BJ (cell line): ENCODE results near the gene SIRPD. TPM values are rescaled to one million over a fixed set of nuclear protein-coding genes. Genes with fewer than 3 reads are reported as not detected.

Experiments
- CTCF ChIA-PET: fragments of 350-600 bp; formaldehyde crosslinking; extraction: SDS; loops from one replicate; lab custom pipeline; 2021; ENCODE audit warnings: antibody characterized with exemption, inconsistent platforms; lab: Yijun Ruan, JAX
- POLR2A ChIA-PET: fragments of 300-600 bp; sonication (Branson Sonifier 250); formaldehyde crosslinking; extraction: SDS; loops from one replicate; lab custom pipeline; 2021; ENCODE audit warnings: antibody characterized with exemption; lab: Charles Lee
- DNase-seq: peaks from one replicate; pipeline ENCODE4 v3.0.0-alpha.2; 2011; ENCODE audit warnings: low read depth
- H3K27me3 ChIP-seq: 2 replicates; pipeline ENCODE4 v1.6.0; 2011; ENCODE audit warnings: low read length; ENCODE audit not compliant: control insufficient read depth, insufficient read depth
- H3K36me3 ChIP-seq: 2 replicates; pipeline ENCODE4 v1.5.1; 2011; ENCODE audit warnings: low read length; ENCODE audit not compliant: control insufficient read depth, insufficient read depth
- H3K4me3 ChIP-seq: 2 replicates; pipeline ENCODE4 v1.5.1; 2011; ENCODE audit warnings: low read depth, mild to moderate bottlenecking, control low read depth, low read length
- polyA plus RNA-seq: library from polyadenylated mRNA; depleted of rRNA; stranded (reverse); fragments of >200 nt; gene quantifications from 2 replicates; pipeline ENCODE4 v1.2.3, GENCODE V29; 2011; rRNA removed
- small RNA-seq: library from RNA; depleted of rRNA; stranded (forward); fragments of <200 nt; gene quantifications from one replicate; pipeline ENCODE3, GENCODE V24; 2012; ENCODE audit warnings: low replicate concordance, low read depth; ENCODE audit not compliant: insufficient read length
- TF ChIP-seq, protein P1 (sequence below): IDR thresholded peaks from 2 replicates; pipeline ENCODE4 v1.5.1; 2011; ENCODE audit warnings: low read depth, mild to moderate bottlenecking, control low read depth, inconsistent platforms, low read length, moderate library complexity; ENCODE audit not compliant: insufficient read depth

The SIRPD gene
- polyA plus RNA-seq, 1 experiment = not detected

DNA sequence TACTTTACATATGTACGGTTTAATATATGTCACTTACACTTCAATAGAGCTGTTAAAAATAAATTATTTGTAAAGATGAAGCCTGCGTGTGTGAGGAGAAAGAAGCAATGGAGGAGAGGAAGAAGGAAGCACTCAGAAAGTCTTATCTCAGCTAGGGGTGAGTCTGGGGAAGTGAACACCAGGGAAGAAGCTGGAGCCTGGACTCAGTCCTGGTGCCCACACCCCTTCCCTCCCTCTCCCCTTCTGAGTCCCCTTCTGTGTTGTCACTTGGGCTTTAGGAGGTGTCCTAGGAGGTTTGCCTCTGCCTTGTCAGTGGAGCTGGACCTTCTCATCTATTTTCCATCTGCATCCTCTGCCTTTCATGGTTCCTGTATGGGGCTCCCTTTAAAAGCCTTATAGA, 68.2 kb downstream of the SIRPD start:
- Histone ChIP-seq H3K27me3 (peaks cover 11% of the 10 kb centered on the region), H3K4me3 (no peak overlapping the region), H3K36me3 (no peaks in the 10 kb centered on the region)
- CTCF ChIA-PET = interaction anchor here (2.1 kb wide), 1 partner anchor 15 kb away, joined by 9 read pairs; no protein-coding TSS in a partner anchor
- TF ChIP-seq, protein P1, sequence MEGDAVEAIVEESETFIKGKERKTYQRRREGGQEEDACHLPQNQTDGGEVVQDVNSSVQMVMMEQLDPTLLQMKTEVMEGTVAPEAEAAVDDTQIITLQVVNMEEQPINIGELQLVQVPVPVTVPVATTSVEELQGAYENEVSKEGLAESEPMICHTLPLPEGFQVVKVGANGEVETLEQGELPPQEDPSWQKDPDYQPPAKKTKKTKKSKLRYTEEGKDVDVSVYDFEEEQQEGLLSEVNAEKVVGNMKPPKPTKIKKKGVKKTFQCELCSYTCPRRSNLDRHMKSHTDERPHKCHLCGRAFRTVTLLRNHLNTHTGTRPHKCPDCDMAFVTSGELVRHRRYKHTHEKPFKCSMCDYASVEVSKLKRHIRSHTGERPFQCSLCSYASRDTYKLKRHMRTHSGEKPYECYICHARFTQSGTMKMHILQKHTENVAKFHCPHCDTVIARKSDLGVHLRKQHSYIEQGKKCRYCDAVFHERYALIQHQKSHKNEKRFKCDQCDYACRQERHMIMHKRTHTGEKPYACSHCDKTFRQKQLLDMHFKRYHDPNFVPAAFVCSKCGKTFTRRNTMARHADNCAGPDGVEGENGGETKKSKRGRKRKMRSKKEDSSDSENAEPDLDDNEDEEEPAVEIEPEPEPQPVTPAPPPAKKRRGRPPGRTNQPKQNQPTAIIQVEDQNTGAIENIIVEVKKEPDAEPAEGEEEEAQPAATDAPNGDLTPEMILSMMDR = no peak
- DNase-seq = no peak
- POLR2A ChIA-PET = no interaction called here

DNA sequence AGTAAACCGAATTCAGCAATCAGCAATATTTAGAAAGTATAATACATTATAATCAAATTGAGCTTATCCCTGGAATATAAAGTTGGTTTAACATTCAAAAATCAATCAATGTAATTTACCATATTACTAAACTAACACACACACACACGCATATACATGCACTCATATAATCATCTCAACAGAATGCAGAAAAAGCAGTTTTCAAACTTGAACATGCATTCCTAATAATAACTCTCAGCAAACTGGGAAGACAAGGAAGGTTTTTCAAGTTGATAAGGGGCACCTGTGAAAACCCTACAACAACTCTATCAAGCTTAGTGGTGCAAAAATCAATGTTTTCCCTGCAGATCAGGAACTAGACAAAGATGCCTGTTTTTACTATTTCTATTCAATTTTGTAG, 70.9 kb downstream of the SIRPD start:
- no peak for DNase-seq
- Histone ChIP-seq H3K36me3 (no peaks in the 10 kb centered on the region), H3K4me3 (no peak overlapping the region), H3K27me3 (peaks cover 4% of the 10 kb centered on the region)
- TF ChIP-seq, protein P1 = no peak
- ChIA-PET POLR2A (no interaction called here), CTCF (no interaction called here)

DNA sequence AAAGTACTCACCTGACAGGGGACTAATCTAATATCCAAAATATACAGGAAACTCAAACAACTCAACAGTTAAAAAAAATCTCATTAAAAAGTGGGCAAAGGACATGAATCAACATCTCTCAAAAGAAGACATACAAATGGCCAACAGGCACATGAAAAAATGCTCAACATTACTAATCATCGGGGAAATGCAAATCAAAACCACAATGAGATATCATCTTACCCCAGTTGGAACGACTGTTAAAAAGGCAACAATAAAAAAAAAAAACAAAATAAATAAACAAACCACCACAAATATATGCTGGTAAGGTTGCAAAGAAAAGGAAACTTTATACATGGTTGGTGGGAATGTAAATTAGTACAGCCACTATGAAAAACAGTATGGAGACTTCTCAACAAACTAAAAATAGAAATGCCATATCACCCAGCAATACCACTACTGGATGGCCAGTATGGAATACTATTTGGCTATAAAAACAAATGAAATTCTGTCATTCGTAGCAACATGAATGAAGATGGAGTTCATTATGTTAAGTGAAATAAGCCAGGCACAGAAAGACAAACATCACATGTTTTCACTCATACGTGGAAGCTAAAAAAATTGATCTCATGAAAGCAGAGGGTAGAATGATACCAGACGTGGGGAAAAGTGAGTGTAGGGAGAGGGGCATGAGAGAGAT, 72.9 kb downstream of the SIRPD start:
- H3K4me3 ChIP-seq = no peak overlapping the region
- POLR2A ChIA-PET = no interaction called here
- peaks cover 4% of the 10 kb centered on the region; the same call in 1 of the 2 replicates for H3K27me3 ChIP-seq
- DNase-seq = no peak
- CTCF ChIA-PET = interaction anchor here (0.9 kb wide), 2 partner anchors 11 to 19 kb away, joined by 3 read pairs; no protein-coding TSS in a partner anchor
- H3K36me3 ChIP-seq = no peaks in the 10 kb centered on the region
- TF ChIP-seq, protein P1 = no peak

Small RNA genes lying within 50 kb of the gene (small RNA-seq; reads per million reads assigned to genes)
- not detected for gene RNU6-917P

Other genes with a start within 250 kb of the SIRPD start
- gene SDCBP2, start 228.6 kb downstream of the SIRPD start, polyA plus RNA-seq = 4.3 and 6.2 TPM in 2 replicates
- 476 and 549 TPM in 2 replicates for gene FKBP1A, start 164.7 kb downstream of the SIRPD start, polyA plus RNA-seq
- gene NSFL1C, start 90.9 kb downstream of the SIRPD start, polyA plus RNA-seq = 27.7 and 32.4 TPM in 2 replicates
- gene SIRPB2, start 66.3 kb downstream of the SIRPD start, polyA plus RNA-seq = not detected in 2 replicates
- 1.1 and 1.9 TPM in 2 replicates for gene SIRPB1, start 62.3 kb upstream of the SIRPD start, polyA plus RNA-seq
- not detected in 2 replicates for gene SIRPG, start 100.1 kb upstream of the SIRPD start, polyA plus RNA-seq